Mucosa of descending colon (tissue), 3 donors: ENCODE data around the gene RALGPS2. TPM values are rescaled to one million over a fixed set of nuclear protein-coding genes. Genes with fewer than 3 reads are reported as not detected.

Source experiments
- ATAC-seq: fragments of 200-7000 bp; cut with Tn5 transposase; one replicate; pipeline ENCODE4 v1.9.1; 2020; ENCODE audit warnings: mild to moderate bottlenecking, moderate library complexity
- DNase-seq, 3 donors: peaks; one replicate each; pipeline ENCODE4 v3.0.0-alpha.2; 2020
- H3K36me3 ChIP-seq: fragments of 200-600 bp; one replicate; pipeline ENCODE4 v1.8.0; 2021; ENCODE audit warnings: low read depth, mild to moderate bottlenecking
- H3K4me1 ChIP-seq: fragments of 200-600 bp; one replicate; pipeline ENCODE4 v1.8.0; 2021; ENCODE audit warnings: low read depth, mild to moderate bottlenecking
- H3K4me3 ChIP-seq: fragments of 200-600 bp; one replicate; pipeline ENCODE4 v1.8.0; 2021; ENCODE audit warnings: mild to moderate bottlenecking
- H3K9me3 ChIP-seq: fragments of 200-600 bp; one replicate; pipeline ENCODE4 v1.8.0; 2021; ENCODE audit warnings: mild to moderate bottlenecking
- CTCF ChIP-seq: fragments of 200-600 bp; IDR thresholded peaks from one replicate; pipeline ENCODE4 v1.8.0; 2022; ENCODE audit warnings: antibody characterized with exemption, mild to moderate bottlenecking
- intact Hi-C, 2 donors: fragments of 100-400 bp; cut with DNase I in 1 of 2; cut with micrococcal nuclease in 1 of 2; formaldehyde crosslinking; loops; one replicate each; pipeline versions ENCODE4 v1.11.0 to v1.11.1; 2022; cut with DNase I, micrococcal nuclease
- total RNA-seq, 3 donors: library from RNA; stranded (reverse); fragmentation: NEBNext Ultra II Directional in 2 of 3; extraction: Animal tissue kit (Norgen Biotek cat#: 25700) in 2 of 3; gene quantifications; one replicate each; pipeline versions ENCODE4 v1.2.1 to v1.2.4, GENCODE V29; 2021 to 2023
- donor health status: DM: no; HTN: no; CAD: no; lungs with moderate emphysema.
- donor health status: DM: no; HTN: no; CAD: no.
- donor health status: DM: no; HTN: yes; CAD: no.

Gene RALGPS2
- total RNA-seq, 3 donors from 2014 or later, result 25.9 to 49.9 (median 36.4) TPM

DNA sequence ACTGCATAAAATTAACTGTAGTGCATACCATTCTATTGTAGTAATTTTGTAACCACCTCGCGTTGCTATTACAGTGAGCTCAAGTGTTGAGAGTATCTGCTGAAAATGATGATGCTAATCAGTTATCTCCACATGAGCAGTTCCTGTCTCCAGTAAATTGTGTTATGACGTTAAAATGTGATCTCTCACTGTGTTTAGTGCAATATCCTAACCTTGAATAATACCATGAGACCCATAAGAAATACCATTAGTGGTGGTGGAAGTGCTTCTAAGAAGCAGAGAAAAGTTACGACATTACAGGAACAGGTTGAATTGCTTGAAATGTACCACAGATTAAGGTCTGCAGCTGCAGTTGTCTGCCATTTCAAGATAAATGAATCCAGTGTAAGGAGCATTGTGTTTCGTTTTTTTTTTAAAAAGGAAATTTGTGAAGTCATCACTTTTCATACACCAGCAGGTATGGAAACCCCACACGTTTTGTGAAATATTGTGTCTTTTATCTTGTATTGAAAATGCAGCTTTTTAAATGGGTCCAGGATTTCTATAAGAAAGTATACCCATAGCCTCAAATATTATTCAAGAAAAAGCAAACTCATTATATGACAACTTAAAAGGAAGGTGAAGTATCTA lies 73.3 kb downstream of the RALGPS2 start:
- no peaks in the 10 kb centered on the region for H3K9me3 ChIP-seq
- DNase-seq, result no peak
- no peak overlapping the region for H3K4me3 ChIP-seq
- no peak for ATAC-seq
- no peak for TF ChIP-seq CTCF
- intact Hi-C loops, result no loop called here
- H3K4me1 ChIP-seq, result no peaks in the 10 kb centered on the region
- H3K36me3 ChIP-seq, result no peaks in the 10 kb centered on the region

GRCh38 chr1:178802873-178803272 lies 77.8 kb downstream of the RALGPS2 start:
- intact Hi-C loops, result no loop called here
- Histone ChIP-seq H3K4me1 (no peaks in the 10 kb centered on the region), H3K9me3 (no peaks in the 10 kb centered on the region), H3K4me3 (no peak overlapping the region), H3K36me3 (no peaks in the 10 kb centered on the region)
- DNase-seq (no peak), ATAC-seq (no peak)
- TF ChIP-seq CTCF, result no peak

GRCh38 chr1:178806665-178807300 lies 81.7 kb downstream of the RALGPS2 start:
- H3K4me3 ChIP-seq, result no peak overlapping the region
- ATAC-seq, result no peak
- no peaks in the 10 kb centered on the region for H3K4me1 ChIP-seq
- H3K9me3 ChIP-seq, result no peaks in the 10 kb centered on the region
- DNase-seq, result no peak
- intact Hi-C loops, result no loop called here
- TF ChIP-seq CTCF, result no peak
- H3K36me3 ChIP-seq, result no peaks in the 10 kb centered on the region

DNA sequence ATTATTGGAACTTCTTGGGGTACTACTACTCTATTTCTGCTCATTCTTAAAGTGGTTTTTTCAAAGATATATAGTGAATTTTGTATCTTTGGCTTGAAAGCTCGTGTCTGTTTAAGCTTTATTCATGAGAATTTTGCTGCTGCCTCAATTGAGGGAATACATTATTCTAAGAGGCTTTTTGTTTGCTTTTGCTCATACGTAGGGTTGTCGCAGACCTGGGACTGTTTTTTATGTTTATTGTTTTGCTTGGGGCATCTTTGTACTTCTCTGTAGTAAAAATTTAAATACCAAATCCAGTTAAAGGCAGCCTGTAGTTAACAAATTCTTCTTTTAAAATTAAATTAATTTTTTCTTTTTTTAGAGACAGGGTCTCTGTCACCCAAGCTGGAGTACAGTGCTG lies 83.5 kb downstream of the RALGPS2 start:
- intact Hi-C loops, result no loop called here
- ATAC-seq (no peak), DNase-seq (no peak)
- no peaks in the 10 kb centered on the region for H3K9me3 ChIP-seq
- no peaks in the 10 kb centered on the region for H3K4me1 ChIP-seq
- TF ChIP-seq CTCF, result no peak
- H3K36me3 ChIP-seq, result no peaks in the 10 kb centered on the region
- H3K4me3 ChIP-seq, result no peak overlapping the region

- intact Hi-C loops, result loop anchor here in 1 of 2 donors (10.0 kb wide), 1 partner anchor 194 kb away; no protein-coding TSS in a partner anchor
- TF ChIP-seq CTCF, result no peak
Observed at GRCh38 chr1:178810585-178810984, 85.5 kb downstream of the RALGPS2 start.

More at GRCh38 chr1:178810585-178810984, 85.5 kb downstream of the RALGPS2 start:
- ATAC-seq, result no peak
- Histone ChIP-seq H3K36me3 (no peaks in the 10 kb centered on the region), H3K4me1 (no peaks in the 10 kb centered on the region), H3K4me3 (no peak overlapping the region), H3K9me3 (no peaks in the 10 kb centered on the region)
- DNase-seq, result no peak
